Measurements from ENCODE around the gene MROH8. TPM values are rescaled to one million over a fixed set of nuclear protein-coding genes. Genes with fewer than 3 reads are reported as not detected.

The MROH8 gene
- polyA plus RNA-seq, 1 donor (not counting 4 experiments of a cell fraction or from before 2014, with no cell fraction given) = 0.39 TPM

DNA sequence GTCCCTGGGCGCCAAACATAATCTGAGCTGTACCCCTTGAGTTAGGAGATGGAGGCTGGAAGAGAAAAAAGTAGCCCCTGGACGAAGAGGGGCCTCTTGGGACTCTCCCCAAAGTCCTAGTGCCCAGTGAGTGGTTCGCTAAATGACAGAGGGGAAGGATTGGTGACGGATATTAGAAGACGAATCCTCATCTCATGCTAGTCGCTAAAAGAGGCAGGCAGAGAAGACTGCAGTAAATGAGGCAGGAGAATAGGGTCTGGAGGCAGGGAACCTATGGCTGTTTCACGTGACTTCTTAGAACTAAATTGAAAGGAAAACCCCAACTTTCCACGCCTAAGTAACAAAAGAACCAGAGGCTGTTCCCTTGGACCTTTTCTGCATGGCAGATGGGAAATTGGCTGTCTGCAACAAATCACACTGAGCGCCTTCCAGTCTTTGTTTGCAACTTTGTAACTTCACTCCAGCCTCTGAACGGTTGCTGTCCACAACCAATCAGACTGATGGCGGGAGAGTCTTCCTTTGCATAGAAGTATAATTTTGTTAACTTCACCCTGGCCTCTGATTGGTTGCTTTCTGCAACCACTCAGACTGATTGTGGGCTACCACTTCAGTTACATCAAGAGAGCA, 82.8 kb downstream of the MROH8 start:
- Histone ChIP-seq H3K9ac (ENCODE audit: control insufficient read depth, extremely low read depth, insufficient read depth, low read length) (peak overlapping the region; percentile 91), H3K27me3 (ENCODE audit: control insufficient read depth, extremely low read depth, insufficient read depth, low read length) (no peaks in the 10 kb centered on the region), H3K27ac (ENCODE audit: control insufficient read depth, insufficient read depth, low read length) (peak overlapping the region; percentile 90), H3K4me3 (ENCODE audit: control insufficient read depth in 2 of 3, extremely low read depth in 1 of 3, insufficient read depth in 2 of 3, low read depth in 1 of 3, low read length in 3 of 3) (peak overlapping the region in 2 of 3 experiments; percentile 88 to 96), H2AFZ (ENCODE audit: control insufficient read depth, low read length) (peak overlapping the region; percentile 97), H3K36me3 (ENCODE audit: control insufficient read depth in 2 of 2, extremely low read depth in 1 of 2, insufficient read depth in 2 of 2, low read length in 2 of 2) (no peaks in the 10 kb centered on the region), H3K79me2 (ENCODE audit: control insufficient read depth, insufficient read depth, low read length) (peaks cover 23% of the 10 kb centered on the region), H4K20me1 (ENCODE audit: control insufficient read depth, extremely low read depth, insufficient read depth, low read length) (no peaks in the 10 kb centered on the region), H3K9me3 (ENCODE audit: control insufficient read depth, low read depth, low read length) (no peaks in the 10 kb centered on the region), H3K4me2 (ENCODE audit: control insufficient read depth, extremely low read depth, insufficient read depth, low read depth, low read length) (peak overlapping the region; percentile 99), H3K9me1 (ENCODE audit: control insufficient read depth, extremely low read depth, insufficient read depth, low read length) (peaks cover 2% of the 10 kb centered on the region), H3K4me1 (ENCODE audit: control insufficient read depth, extremely low read depth, insufficient read depth, low read length) (peaks cover 15% of the 10 kb centered on the region)
- TF ChIP-seq EZH2 (IDR thresholded peaks at IDR 0.05; ENCODE audit: low read length) = no peak
- TF ChIP-seq, protein P1, sequence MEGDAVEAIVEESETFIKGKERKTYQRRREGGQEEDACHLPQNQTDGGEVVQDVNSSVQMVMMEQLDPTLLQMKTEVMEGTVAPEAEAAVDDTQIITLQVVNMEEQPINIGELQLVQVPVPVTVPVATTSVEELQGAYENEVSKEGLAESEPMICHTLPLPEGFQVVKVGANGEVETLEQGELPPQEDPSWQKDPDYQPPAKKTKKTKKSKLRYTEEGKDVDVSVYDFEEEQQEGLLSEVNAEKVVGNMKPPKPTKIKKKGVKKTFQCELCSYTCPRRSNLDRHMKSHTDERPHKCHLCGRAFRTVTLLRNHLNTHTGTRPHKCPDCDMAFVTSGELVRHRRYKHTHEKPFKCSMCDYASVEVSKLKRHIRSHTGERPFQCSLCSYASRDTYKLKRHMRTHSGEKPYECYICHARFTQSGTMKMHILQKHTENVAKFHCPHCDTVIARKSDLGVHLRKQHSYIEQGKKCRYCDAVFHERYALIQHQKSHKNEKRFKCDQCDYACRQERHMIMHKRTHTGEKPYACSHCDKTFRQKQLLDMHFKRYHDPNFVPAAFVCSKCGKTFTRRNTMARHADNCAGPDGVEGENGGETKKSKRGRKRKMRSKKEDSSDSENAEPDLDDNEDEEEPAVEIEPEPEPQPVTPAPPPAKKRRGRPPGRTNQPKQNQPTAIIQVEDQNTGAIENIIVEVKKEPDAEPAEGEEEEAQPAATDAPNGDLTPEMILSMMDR (optimal IDR thresholded peaks at IDR 0.05 in 1 of 3, IDR thresholded peaks at IDR 0.05 in 1 of 3, conservative IDR thresholded peaks at IDR 0.05 in 1 of 3; ENCODE audit: extremely low read depth in 1 of 3, insufficient read depth in 2 of 3, low read length in 3 of 3) = no peak
- dilution Hi-C loops (cut with MboI; ENCODE audit: extremely low pct_ligation_motif_present, low sequenced_read_pairs) = no loop called here
- DNase-seq (ENCODE audit: low read depth, low spot score) (no peak), FAIRE-seq (no peak)

GRCh38 chr20:37095599-37096414, 83.5 kb downstream of the MROH8 start, which contains the start of gene RBL1:
TSS of gene RBL1 (minus strand) at chr20:37095997. CDS start at chr20:37095928, 69 bp downstream.
- DNase-seq (ENCODE audit: low read depth, low spot score) (no peak), FAIRE-seq (no peak)
- TF ChIP-seq EZH2 (IDR thresholded peaks at IDR 0.05; ENCODE audit: low read length) = no peak
- TF ChIP-seq, protein P1 (optimal IDR thresholded peaks at IDR 0.05 in 1 of 3, IDR thresholded peaks at IDR 0.05 in 1 of 3, conservative IDR thresholded peaks at IDR 0.05 in 1 of 3; ENCODE audit: extremely low read depth in 1 of 3, insufficient read depth in 2 of 3, low read length in 3 of 3) = peak; percentile 19 to 28 (median 20)
- H3K9ac ChIP-seq (ENCODE audit: control insufficient read depth, extremely low read depth, insufficient read depth, low read length) = peak within 1 kb of the TSS; percentile 91
- peak within 1 kb of the TSS; percentile 99 for H3K4me2 ChIP-seq (ENCODE audit: control insufficient read depth, extremely low read depth, insufficient read depth, low read depth, low read length)
- H4K20me1 ChIP-seq (ENCODE audit: control insufficient read depth, extremely low read depth, insufficient read depth, low read length) = no peaks in the 10 kb centered on the region
- dilution Hi-C loops (cut with MboI; ENCODE audit: extremely low pct_ligation_motif_present, low sequenced_read_pairs) = no loop called here
- peaks cover 26% of the 10 kb centered on the region for H3K79me2 ChIP-seq (ENCODE audit: control insufficient read depth, insufficient read depth, low read length)
- H3K27me3 ChIP-seq (ENCODE audit: control insufficient read depth, extremely low read depth, insufficient read depth, low read length) = no peaks in the 10 kb centered on the region
- peaks cover 2% of the 10 kb centered on the region for H3K9me1 ChIP-seq (ENCODE audit: control insufficient read depth, extremely low read depth, insufficient read depth, low read length)
- no peaks in the 10 kb centered on the region for H3K36me3 ChIP-seq (ENCODE audit: control insufficient read depth in 2 of 2, extremely low read depth in 1 of 2, insufficient read depth in 2 of 2, low read length in 2 of 2)
- H2AFZ ChIP-seq (ENCODE audit: control insufficient read depth, low read length) = peak within 1 kb of the TSS; percentile 97
- peak within 1 kb of the TSS; percentile 90 for H3K27ac ChIP-seq (ENCODE audit: control insufficient read depth, insufficient read depth, low read length)
- peak within 1 kb of the TSS; percentile 65 to 96 (median 88) for H3K4me3 ChIP-seq (ENCODE audit: control insufficient read depth in 2 of 3, extremely low read depth in 1 of 3, insufficient read depth in 2 of 3, low read depth in 1 of 3, low read length in 3 of 3)
- H3K9me3 ChIP-seq (ENCODE audit: control insufficient read depth, low read depth, low read length) = no peaks in the 10 kb centered on the region
- peaks cover 15% of the 10 kb centered on the region for H3K4me1 ChIP-seq (ENCODE audit: control insufficient read depth, extremely low read depth, insufficient read depth, low read length)

Data from keratinocyte (primary cell).